ENCODE results near the gene TRABD2B. TPM values are rescaled to one million over a fixed set of nuclear protein-coding genes. Genes with fewer than 3 reads are reported as not detected.

Gene TRABD2B
- total RNA-seq, 1 donor from 2014 or later, result 1.8 TPM

DNA sequence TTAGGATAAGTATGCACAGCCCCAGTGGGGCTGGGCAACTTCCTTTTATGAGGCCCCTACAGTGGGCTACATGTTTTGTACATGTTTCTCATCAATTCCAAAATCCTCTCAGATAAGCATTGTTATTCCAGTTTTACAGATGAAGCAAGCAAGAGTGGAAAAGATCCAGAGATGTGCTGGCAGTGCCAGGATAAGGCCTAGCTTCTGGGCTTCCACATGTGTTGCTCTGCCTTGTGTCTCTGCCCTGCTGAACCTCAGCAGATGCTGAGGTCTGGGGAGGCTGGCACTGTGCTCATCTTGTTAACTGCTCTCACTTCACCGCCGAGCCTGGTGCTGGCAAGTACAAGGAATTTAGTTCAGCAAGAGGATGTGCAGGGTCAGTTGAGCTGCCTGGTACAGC is 202.1 kb downstream of the TRABD2B start:
- DNase-seq, result no peak
- no peak for ATAC-seq
- Histone ChIP-seq H3K4me3 (no peak overlapping the region), H3K27ac (no peak overlapping the region), H3K36me3 (no peaks in the 10 kb centered on the region), H3K4me1 (no peaks in the 10 kb centered on the region), H3K9me3 (no peaks in the 10 kb centered on the region), H3K27me3 (ENCODE audit: low read depth) (no peaks in the 10 kb centered on the region)
- TF ChIP-seq, protein P1, sequence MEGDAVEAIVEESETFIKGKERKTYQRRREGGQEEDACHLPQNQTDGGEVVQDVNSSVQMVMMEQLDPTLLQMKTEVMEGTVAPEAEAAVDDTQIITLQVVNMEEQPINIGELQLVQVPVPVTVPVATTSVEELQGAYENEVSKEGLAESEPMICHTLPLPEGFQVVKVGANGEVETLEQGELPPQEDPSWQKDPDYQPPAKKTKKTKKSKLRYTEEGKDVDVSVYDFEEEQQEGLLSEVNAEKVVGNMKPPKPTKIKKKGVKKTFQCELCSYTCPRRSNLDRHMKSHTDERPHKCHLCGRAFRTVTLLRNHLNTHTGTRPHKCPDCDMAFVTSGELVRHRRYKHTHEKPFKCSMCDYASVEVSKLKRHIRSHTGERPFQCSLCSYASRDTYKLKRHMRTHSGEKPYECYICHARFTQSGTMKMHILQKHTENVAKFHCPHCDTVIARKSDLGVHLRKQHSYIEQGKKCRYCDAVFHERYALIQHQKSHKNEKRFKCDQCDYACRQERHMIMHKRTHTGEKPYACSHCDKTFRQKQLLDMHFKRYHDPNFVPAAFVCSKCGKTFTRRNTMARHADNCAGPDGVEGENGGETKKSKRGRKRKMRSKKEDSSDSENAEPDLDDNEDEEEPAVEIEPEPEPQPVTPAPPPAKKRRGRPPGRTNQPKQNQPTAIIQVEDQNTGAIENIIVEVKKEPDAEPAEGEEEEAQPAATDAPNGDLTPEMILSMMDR (IDR thresholded peaks at IDR 0.05), result no peak
- intact Hi-C loops (cut with DNase I), result no loop called here

DNA sequence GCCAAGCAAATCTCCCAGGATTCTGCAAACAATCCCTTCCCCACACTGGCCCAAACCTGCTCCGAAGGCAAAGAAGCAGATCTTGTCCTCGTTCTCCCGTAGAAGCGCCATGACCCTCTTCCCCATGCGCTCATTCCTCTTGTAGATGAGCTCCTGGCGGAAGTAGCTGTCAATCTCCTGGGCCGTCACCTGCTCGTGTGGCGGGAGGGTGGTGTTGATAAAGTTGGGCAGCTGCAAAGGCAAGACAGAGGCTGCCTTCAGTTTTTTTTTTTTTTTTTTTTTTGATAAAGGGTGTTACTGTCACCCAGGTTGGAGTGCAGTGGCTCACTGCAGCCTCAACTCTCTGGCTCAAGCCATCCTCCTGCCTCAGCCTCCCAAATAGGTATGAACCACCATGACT is 202.7 kb downstream of the TRABD2B start:
- no peak for ATAC-seq
- H3K4me3 ChIP-seq, result no peak overlapping the region
- no peaks in the 10 kb centered on the region for H3K36me3 ChIP-seq
- H3K4me1 ChIP-seq, result no peaks in the 10 kb centered on the region
- H3K9me3 ChIP-seq, result no peaks in the 10 kb centered on the region
- intact Hi-C loops (cut with DNase I), result no loop called here
- TF ChIP-seq, protein P1 (IDR thresholded peaks at IDR 0.05), result no peak
- H3K27me3 ChIP-seq (ENCODE audit: low read depth), result no peaks in the 10 kb centered on the region
- H3K27ac ChIP-seq, result no peak overlapping the region
- no peak for DNase-seq

DNA sequence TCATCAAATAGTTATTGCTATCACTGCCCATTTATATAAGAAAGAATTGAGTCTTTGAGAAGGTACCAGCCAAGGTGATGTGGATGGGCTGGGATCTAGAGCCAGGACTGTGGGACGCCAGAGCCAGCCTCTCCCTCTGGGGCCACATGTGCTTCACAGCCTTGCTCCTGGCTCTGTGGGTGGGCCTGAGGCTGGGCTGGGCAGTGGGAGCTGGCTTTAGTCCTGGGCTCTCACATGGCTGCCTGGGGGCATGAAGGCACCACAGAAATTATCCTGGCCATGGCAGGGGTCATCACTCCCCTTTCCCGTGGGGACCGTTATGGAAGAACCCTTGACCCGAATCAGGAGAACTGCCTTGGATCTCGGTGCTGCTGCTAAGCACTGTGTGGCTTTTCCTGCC is 203.1 kb downstream of the TRABD2B start:
- no peaks in the 10 kb centered on the region for H3K27me3 ChIP-seq (ENCODE audit: low read depth)
- no peak overlapping the region for H3K27ac ChIP-seq
- TF ChIP-seq, protein P1 (IDR thresholded peaks at IDR 0.05), result no peak
- no peaks in the 10 kb centered on the region for H3K36me3 ChIP-seq
- no peak for DNase-seq
- H3K4me1 ChIP-seq, result no peaks in the 10 kb centered on the region
- no peaks in the 10 kb centered on the region for H3K9me3 ChIP-seq
- H3K4me3 ChIP-seq, result no peak overlapping the region
- ATAC-seq, result no peak
- intact Hi-C loops (cut with DNase I), result no loop called here

DNA sequence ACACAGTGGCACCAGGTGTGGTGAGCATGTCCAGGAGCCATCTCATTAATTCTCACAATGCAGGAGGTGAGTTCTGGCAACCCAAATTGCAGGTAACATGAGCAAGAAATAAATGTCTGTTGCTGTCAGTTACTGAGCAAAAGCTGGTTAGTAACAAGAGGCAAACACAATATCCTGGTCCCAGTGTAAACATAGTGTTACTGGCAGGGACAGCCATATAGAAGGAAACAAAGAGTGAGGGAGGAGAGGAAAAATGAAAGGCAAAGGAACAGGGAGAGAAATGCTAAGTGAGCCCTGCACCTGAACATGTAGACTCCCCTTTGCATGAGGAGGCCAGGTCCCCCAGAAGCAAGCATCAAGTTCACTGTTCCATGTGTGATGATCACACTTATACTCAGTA is 203.6 kb downstream of the TRABD2B start:
- intact Hi-C loops (cut with DNase I), result no loop called here
- Histone ChIP-seq H3K4me1 (no peaks in the 10 kb centered on the region), H3K36me3 (no peaks in the 10 kb centered on the region), H3K9me3 (no peaks in the 10 kb centered on the region), H3K27ac (no peak overlapping the region), H3K27me3 (ENCODE audit: low read depth) (no peaks in the 10 kb centered on the region), H3K4me3 (no peak overlapping the region)
- ATAC-seq (no peak), DNase-seq (no peak)
- TF ChIP-seq, protein P1 (IDR thresholded peaks at IDR 0.05), result no peak

DNA sequence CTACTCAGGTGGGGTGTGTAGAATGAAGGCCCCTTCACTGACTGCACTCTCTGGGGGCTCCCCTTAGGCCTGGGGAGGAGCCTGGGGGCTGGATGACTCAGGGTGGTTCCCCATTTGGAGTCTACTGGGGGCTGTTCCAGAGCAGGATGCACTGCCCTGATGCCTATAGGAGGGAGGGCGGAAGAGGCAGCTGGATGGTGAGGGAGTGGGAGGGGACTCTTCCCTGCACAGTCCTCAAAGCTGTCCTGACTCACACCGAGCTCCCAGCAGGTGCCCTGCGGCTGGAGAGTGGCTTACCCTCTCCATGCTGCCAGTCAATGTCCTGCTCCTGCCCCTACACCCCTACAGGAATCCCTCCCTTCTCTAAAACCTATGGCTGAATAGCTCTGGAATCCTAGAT is 204.4 kb downstream of the TRABD2B start:
- Histone ChIP-seq H3K27me3 (ENCODE audit: low read depth) (no peaks in the 10 kb centered on the region), H3K36me3 (no peaks in the 10 kb centered on the region), H3K4me3 (no peak overlapping the region), H3K9me3 (no peaks in the 10 kb centered on the region), H3K27ac (no peak overlapping the region), H3K4me1 (no peaks in the 10 kb centered on the region)
- ATAC-seq (no peak), DNase-seq (no peak)
- intact Hi-C loops (cut with DNase I), result no loop called here
- TF ChIP-seq, protein P1 (IDR thresholded peaks at IDR 0.05), result no peak

All from lower lobe of right lung (tissue), 2 donors.